ENCODE results near the gene FAM13A. TPM values are rescaled to one million over a fixed set of nuclear protein-coding genes. Genes with fewer than 3 reads are reported as not detected.

FAM13A gene
- polyA plus RNA-seq, 1 of the 3 experiments (the other 2 are of a cell fraction), result 0.67 TPM

GRCh38 chr4:88911246-88912212 lies 145.5 kb downstream of the FAM13A start:
- H3K27me3 ChIP-seq (ENCODE audit: insufficient read depth), result no peaks in the 10 kb centered on the region
- H2AFZ ChIP-seq (ENCODE audit: low read depth), result no peak overlapping the region
- no peaks in the 10 kb centered on the region for H3F3A ChIP-seq (replicated peaks; ENCODE audit: insufficient read depth)
- no peaks in the 10 kb centered on the region for H3K9me3 ChIP-seq
- DNase-seq, result no peak
- no peaks in the 10 kb centered on the region for H3K4me1 ChIP-seq (ENCODE audit: control insufficient read depth in 1 of 2, insufficient read depth in 2 of 2, low read depth in 1 of 2, low read length in 1 of 2)
- H3K27ac ChIP-seq (ENCODE audit: low read depth in 2 of 2, low read length in 1 of 2), result no peak overlapping the region
- H3K9ac ChIP-seq, result no peak overlapping the region
- H3K9me2 ChIP-seq, result no peaks in the 10 kb centered on the region
- H3K4me3 ChIP-seq (ENCODE audit: low read depth in 2 of 2, low read length in 1 of 2), result no peak overlapping the region
- TF ChIP-seq, protein P1, sequence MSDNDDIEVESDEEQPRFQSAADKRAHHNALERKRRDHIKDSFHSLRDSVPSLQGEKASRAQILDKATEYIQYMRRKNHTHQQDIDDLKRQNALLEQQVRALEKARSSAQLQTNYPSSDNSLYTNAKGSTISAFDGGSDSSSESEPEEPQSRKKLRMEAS (IDR thresholded peaks at IDR 0.05; ENCODE audit: low read depth), result no peak
- H3K4me2 ChIP-seq, result no peak overlapping the region
- H3K36me3 ChIP-seq (replicated peaks in 1 of 2; ENCODE audit: control insufficient read depth in 1 of 2, insufficient read depth in 2 of 2, low read length in 1 of 2), result no peaks in the 10 kb centered on the region
- WGBS (ENCODE audit: low lambda C conversion rate), result 47% methylated on average over 5 of the region's 5 CpGs
- H3K79me2 ChIP-seq (ENCODE audit: insufficient read depth), result no peaks in the 10 kb centered on the region
- H4K20me1 ChIP-seq (ENCODE audit: insufficient read depth), result no peaks in the 10 kb centered on the region
- ChIA-PET POLR2A (no interaction called here), CTCF (interaction anchor here (0.9 kb wide), 1 partner anchor 70 kb away, joined by 3 read pairs; no protein-coding TSS in a partner anchor)

DNA sequence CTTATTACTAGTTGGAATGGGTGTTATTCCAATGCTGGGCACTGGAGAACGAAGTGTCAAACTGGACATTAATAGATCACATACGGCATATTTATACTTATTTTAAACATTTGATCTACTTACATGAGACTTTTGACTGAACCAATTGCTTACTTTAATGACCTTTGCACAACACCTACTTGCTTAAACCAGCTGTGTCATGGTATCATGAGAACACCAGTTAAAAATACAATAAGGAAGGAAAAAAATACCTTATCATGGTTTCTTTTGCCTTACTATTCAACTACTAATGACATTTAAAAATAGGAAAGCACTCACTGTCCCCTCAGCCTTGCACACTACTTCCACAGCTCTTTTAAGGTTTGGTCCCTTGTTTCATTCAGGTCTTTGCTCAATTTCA lies 146.9 kb downstream of the FAM13A start:
- WGBS (ENCODE audit: low lambda C conversion rate), result 34% methylated on average over 2 of the region's 2 CpGs

More for the DNA sequence above, 146.9 kb downstream of the FAM13A start:
- ChIA-PET POLR2A (no interaction called here), CTCF (no interaction called here)
- no peak overlapping the region for H3K4me3 ChIP-seq (ENCODE audit: low read depth in 2 of 2, low read length in 1 of 2)
- H3K79me2 ChIP-seq (ENCODE audit: insufficient read depth), result no peaks in the 10 kb centered on the region
- no peaks in the 10 kb centered on the region for H4K20me1 ChIP-seq (ENCODE audit: insufficient read depth)
- DNase-seq, result no peak
- no peaks in the 10 kb centered on the region for H3K36me3 ChIP-seq (replicated peaks in 1 of 2; ENCODE audit: control insufficient read depth in 1 of 2, insufficient read depth in 2 of 2, low read length in 1 of 2)
- no peaks in the 10 kb centered on the region for H3K27me3 ChIP-seq (ENCODE audit: insufficient read depth)
- no peaks in the 10 kb centered on the region for H3K9me2 ChIP-seq
- no peaks in the 10 kb centered on the region for H3F3A ChIP-seq (replicated peaks; ENCODE audit: insufficient read depth)
- H2AFZ ChIP-seq (ENCODE audit: low read depth), result no peak overlapping the region
- TF ChIP-seq ZBTB33 (IDR thresholded peaks at IDR 0.05; ENCODE audit: borderline replicate concordance, low read depth) (no peak), RAD21 (IDR thresholded peaks at IDR 0.05; ENCODE audit: low read length) (no peak), ELF1 (IDR thresholded peaks at IDR 0.05) (no peak), USF2 (IDR thresholded peaks at IDR 0.05; ENCODE audit: borderline replicate concordance, low read depth, low read length) (no peak), GATA2 (CRISPR knock-in tag; IDR thresholded peaks at IDR 0.05) (no peak), YY1 (IDR thresholded peaks at IDR 0.05; ENCODE audit: low read depth) (no peak), EP300 (IDR thresholded peaks at IDR 0.05; ENCODE audit: borderline replicate concordance in 1 of 2, low read depth in 1 of 2, low read length in 1 of 2) (no peak), NRF1 (IDR thresholded peaks at IDR 0.05; ENCODE audit: low read depth, low read length) (no peak), MXI1 (IDR thresholded peaks at IDR 0.05; ENCODE audit: low read depth, low read length) (no peak), RXRA (IDR thresholded peaks at IDR 0.05; ENCODE audit: borderline replicate concordance, low read depth) (no peak), EZH2phosphoT487 (IDR thresholded peaks at IDR 0.05; ENCODE audit: borderline replicate concordance, low read depth) (no peak), TEAD4 (IDR thresholded peaks at IDR 0.05; ENCODE audit: borderline replicate concordance, insufficient read depth) (no peak), FOSL2 (IDR thresholded peaks at IDR 0.05; ENCODE audit: borderline replicate concordance, low read depth) (no peak), RFX5 (IDR thresholded peaks at IDR 0.05; ENCODE audit: low read length) (no peak), RCOR1 (IDR thresholded peaks at IDR 0.05; ENCODE audit: low read length) (no peak), POLR2AphosphoS5 (IDR thresholded peaks at IDR 0.05; ENCODE audit: low read depth, low read length) (no peak)
- TF ChIP-seq, protein P1 (IDR thresholded peaks at IDR 0.05; ENCODE audit: low read depth), result no peak
- no peaks in the 10 kb centered on the region for H3K4me1 ChIP-seq (ENCODE audit: control insufficient read depth in 1 of 2, insufficient read depth in 2 of 2, low read depth in 1 of 2, low read length in 1 of 2)
- no peak overlapping the region for H3K4me2 ChIP-seq
- H3K9ac ChIP-seq, result no peak overlapping the region
- H3K9me3 ChIP-seq, result no peaks in the 10 kb centered on the region
- no peak overlapping the region for H3K27ac ChIP-seq (ENCODE audit: low read depth in 2 of 2, low read length in 1 of 2)
